Raji (cell line): ENCODE results near the gene RETSAT.

Source experiments
- POLR2A ChIP-seq: IDR thresholded peaks from 2 replicates; pipeline ENCODE4 v1.6.1; 2011; ENCODE audit warnings: low read depth, low read length, control low read depth; ENCODE audit not compliant: insufficient read depth

Gene RETSAT

DNA sequence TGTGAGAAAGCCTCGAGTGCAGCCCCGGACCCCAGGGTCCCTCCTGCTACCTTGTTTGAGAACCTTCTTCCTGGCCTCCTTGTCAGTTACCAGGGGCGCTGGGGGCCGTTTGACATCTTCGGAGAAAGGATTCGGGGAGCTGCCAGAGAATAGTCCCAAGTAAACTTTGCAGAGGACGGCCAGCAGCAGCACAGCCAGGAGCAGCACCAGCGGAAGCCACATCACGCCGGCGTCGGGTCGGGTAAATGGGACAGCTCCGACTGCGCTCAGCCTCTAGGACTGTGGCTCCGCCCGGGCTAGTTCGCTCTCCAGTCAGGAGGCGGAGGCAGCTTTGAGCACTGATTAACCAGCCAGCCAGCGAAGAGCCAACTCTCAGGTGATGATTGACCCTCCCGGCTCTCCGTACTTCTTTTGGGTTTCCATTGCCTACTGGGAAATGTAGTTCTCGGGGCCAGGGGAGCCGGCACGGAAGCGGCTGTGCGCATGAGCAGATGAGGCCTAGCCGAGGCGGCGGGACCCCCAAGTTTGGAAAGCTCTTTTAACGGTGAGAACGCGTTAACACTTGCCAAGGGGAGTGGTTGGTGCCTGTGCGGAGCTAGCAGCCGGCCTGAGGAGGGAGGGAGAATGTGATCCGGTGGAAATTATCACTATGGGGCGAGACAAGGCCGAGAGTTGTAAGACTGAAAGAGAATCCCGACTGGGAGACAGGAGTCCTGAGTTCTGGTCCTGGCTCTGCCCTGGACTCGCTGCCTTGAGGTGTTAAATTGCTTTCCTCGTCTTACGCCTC is at the start of gene RETSAT, which contains the start of gene ELMOD3:
Gene RETSAT, minus strand, starts transcription at position 243 of the 787 bp plus-strand sequence. Its CDS starts 21 bp downstream, at position 222.
Gene ELMOD3, plus strand, starts transcription at position 484 of the 787 bp plus-strand sequence. CDS start 2,430 bp downstream, outside the sequence.
- peak; percentile 99 for TF ChIP-seq POLR2A

GRCh38 chr2:85401844-85402243 is 47.5 kb upstream of the RETSAT start:
- TF ChIP-seq POLR2A, result no peak

- no peak for TF ChIP-seq POLR2A
Observed at GRCh38 chr2:85401464-85401805, 47.1 kb upstream of the RETSAT start.

DNA sequence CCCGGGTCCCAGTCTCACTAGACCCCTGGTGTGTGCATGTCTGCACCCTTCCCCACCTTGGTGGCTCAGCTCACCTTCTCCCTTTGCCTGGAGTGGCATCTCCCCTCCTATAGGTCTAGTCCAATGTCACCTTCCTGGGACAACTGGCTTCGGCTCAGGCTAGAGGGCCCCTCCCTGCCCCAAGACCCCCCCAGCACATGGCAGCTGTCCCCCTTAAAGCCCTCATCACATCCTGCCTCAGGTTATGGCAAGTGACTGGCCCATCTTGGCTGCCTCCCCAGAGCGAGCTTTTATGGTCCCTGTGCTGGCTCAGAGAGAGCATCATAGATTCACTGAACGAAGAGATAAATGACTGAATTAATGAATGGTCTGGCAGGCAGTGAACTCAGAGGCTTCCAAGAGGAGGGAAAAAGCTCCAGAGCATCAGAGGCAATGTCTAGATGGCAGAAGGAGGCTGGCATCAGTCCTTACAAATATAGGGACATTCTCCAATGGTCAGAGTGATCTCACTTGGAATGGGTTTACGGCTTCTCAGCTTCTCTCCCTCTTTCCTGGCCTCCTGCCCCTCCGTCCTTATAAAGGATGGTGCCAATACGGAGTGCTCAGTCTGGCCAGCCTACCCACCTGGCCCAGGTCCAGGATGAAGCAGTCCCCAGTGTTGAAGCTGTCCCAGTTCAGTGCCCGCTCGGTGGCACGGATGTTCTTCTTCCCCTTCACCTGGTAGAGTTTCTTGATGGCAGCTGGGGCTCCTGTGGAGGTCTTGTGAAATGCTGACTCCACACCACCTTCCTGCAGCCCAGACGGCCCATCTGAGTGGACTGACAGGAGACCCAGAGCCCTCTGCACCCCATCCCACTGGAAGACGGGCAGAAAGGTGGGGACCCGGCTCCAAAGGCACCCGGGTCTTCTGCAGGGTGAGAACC is 46.5 kb upstream of the RETSAT start:
- TF ChIP-seq POLR2A, result no peak

DNA sequence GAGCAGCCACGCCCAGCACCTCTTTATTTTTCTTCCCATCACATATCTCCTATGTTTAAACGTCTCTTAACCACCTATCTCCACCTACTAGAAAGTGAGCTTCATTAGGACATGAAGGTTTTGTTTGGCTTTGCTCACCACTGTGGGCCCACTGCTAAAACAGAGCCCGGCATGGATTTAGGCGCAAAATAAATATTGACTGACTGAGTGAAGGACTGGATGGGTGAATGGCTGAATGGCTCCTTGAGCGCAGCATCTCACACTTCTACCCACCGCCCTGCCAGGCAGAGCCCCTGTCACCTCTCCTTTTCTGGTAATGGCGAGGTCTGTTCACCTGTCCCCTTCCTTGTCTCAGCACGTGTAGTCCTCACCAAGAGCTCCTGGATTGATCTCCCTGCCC is 45.7 kb upstream of the RETSAT start:
- no peak for TF ChIP-seq POLR2A

- TF ChIP-seq POLR2A, result no peak
Observed at GRCh38 chr2:85399183-85399455, 44.8 kb upstream of the RETSAT start.

GRCh38 chr2:85398426-85399182 is 44.3 kb upstream of the RETSAT start:
- TF ChIP-seq POLR2A, result no peak

DNA sequence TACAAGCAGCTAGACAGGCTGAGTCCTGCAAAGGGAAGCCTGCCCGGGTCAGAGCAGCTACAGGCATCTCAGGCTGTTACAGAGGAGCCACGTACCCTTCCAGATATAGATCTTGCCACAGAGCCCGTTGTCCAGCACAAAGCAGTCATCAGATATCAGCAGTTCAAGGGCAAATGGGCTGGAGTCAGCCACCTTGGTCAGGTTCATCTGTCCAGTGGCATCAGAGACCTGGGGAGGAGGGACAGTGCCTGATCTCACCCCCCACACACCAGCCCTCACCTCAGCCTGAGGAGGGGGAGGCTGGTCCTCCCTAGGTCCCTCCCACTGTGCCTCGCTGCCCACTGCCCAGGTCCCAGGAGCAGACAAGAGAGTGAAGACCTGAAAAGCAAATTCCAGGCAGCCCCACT is 43.6 kb upstream of the RETSAT start:
- TF ChIP-seq POLR2A, result no peak

DNA sequence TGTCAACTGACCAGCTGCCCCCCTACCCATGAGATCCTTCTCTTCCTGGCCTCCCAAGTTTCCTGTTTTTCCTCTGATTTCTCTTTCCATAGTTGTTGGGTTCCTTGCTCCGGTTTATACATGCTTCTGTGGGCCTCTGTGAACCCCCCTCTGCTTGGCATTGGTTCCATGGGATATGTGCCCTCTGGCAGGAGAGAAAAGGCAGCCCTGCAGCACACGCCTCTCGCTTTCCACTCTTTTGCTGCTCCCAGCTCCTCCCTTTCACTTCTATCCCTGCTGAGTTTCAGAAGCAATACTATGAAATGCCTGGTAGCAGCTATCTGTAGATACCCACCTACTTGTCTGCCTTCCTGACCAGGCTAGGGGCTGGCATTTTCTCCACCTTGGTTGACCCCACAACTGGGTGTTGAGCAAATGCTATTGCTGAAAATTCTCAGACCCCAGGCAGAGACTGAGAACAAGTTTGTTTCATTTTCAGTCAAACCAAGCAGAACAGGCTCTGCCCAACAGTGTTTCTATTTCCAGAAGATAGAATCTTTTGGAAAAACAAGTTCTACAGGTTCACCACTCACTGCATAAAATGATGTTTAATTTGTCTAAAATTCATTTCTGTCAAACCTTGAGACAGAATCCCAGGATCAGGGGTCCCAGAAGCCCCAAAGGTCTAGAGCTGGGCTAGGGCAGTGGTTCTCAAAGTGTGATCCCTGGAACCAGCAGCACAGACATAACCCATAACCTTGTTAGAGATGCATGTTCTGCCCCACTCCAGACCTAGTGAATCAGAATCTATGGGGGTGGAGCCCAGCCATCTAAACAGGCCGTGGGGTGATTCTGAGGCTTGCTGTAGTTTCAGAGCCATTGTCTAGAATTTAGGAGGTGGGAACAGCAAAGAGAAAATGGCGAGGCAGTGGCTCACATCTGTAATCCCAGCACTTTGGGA is 42.5 kb upstream of the RETSAT start:
- no peak for TF ChIP-seq POLR2A

- no peak for TF ChIP-seq POLR2A
Observed at GRCh38 chr2:85395912-85396475, 41.7 kb upstream of the RETSAT start.

GRCh38 chr2:85394976-85395375 is 40.6 kb upstream of the RETSAT start:
- TF ChIP-seq POLR2A, result no peak

DNA sequence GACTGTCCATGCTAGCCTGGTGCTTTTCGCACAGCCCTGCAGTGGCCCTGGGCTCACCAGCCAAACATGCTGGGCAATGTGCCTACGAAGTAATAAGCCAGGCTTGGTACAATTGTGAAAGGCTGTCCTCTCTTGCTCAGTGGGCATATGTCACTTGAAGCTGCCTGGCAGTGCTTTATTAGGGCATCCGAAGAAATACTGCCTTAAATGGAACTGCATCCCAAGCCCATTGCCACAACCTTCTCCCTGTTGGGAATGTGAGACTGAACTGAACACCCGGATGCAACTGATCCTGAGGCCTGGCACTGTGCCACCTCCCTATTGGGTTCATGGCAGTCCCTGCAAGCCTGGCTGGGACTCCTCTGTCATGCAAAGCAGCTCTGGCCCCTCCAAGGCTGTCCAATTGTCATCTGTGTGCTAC is 39.9 kb upstream of the RETSAT start:
- TF ChIP-seq POLR2A, result no peak

GRCh38 chr2:85393836-85394235 is 39.5 kb upstream of the RETSAT start:
- no peak for TF ChIP-seq POLR2A
